H1 (cell line): ENCODE data around the gene INSYN2A. TPM values are rescaled to one million over a fixed set of nuclear protein-coding genes. Genes with fewer than 3 reads are reported as not detected.

Source experiments
- ASH2L ChIP-seq: fragments of 200-600, 300-600 bp; sonication (generic); IDR thresholded peaks from one replicate; pipeline ENCODE4 v1.7.1; 2017; ENCODE audit warnings: low read length
- BACH1 ChIP-seq: IDR thresholded peaks from 2 replicates; pipeline ENCODE4 v1.6.1; 2012; ENCODE audit warnings: low read length, improper control_type of control experiment
- BRCA1 ChIP-seq: IDR thresholded peaks from 2 replicates; pipeline ENCODE4 v1.6.1; 2012; ENCODE audit warnings: low read depth, low read length, improper control_type of control experiment
- CHD1 ChIP-seq: IDR thresholded peaks from 2 replicates; pipeline ENCODE4 v1.6.1; 2012; ENCODE audit warnings: low read depth, low read length, improper control_type of control experiment
- POLR2A ChIP-seq, 2 experiments: IDR thresholded peaks; 1 replicate in 1 of 2; 2 replicates in 1 of 2; pipeline ENCODE4 v1.6.1; 2011; ENCODE audit warnings: low read depth in 2 of 2, low read length in 2 of 2, mild to moderate bottlenecking in 2 of 2; ENCODE audit errors: control extremely low read depth in 1 of 2
- SIN3A ChIP-seq, 2 experiments: IDR thresholded peaks in 1 of 2; conservative IDR thresholded peaks in 1 of 2; 2 replicates each; pipeline ENCODE4 v1.6.1; 2011 to 2012; ENCODE audit warnings: low read length in 2 of 2, improper control_type of control experiment in 1 of 2, low read depth in 1 of 2, mild to moderate bottlenecking in 1 of 2
- SIX5 ChIP-seq: IDR thresholded peaks from 2 replicates; pipeline ENCODE4 v1.6.1; 2011; ENCODE audit warnings: mild to moderate bottlenecking, low read depth, low read length
- TCF12 ChIP-seq: IDR thresholded peaks from 2 replicates; pipeline ENCODE4 v1.6.1; 2011; ENCODE audit warnings: low read depth, mild to moderate bottlenecking, low read length
- polyA plus RNA-seq, 7 experiments: library from polyadenylated mRNA; depleted of rRNA in 3 of 7; stranded (reverse) in 5 of 7; unstranded in 2 of 7; fragments of >200 nt in 5 of 7; fragments of 200-250 nt in 2 of 7; gene quantifications; 1 replicate in 5 of 7; 2 replicates in 1 of 7; 4 replicates in 1 of 7; pipeline versions ENCODE4 v1.2.1 to v1.2.3, GENCODE V29; 2011 to 2013; ENCODE audit warnings: missing spikeins in 2 of 7, mixed read lengths in 2 of 7
- total RNA-seq: library from RNA; stranded (reverse); fragmentation: NEBNext Ultra II Directional; extraction: Animal tissue kit (Norgen Biotek cat#: 25700); gene quantifications from 2 replicates; pipeline ENCODE4 v1.2.1, GENCODE V29; 2021
- TF ChIP-seq, protein P1 (sequence below): fragments of 300-600 bp; sonication (generic); IDR thresholded peaks from 2 replicates; pipeline ENCODE4 v1.7.1; 2012; ENCODE audit warnings: low read length, moderate library complexity, mild to moderate bottlenecking, inconsistent platforms; ENCODE audit not compliant: insufficient replicate concordance
- TF ChIP-seq, protein P2 (sequence below), 3 experiments: IDR thresholded peaks; 1 replicate in 2 of 3; 2 replicates in 1 of 3; pipeline versions ENCODE4 v1.5.1 to v1.6.1; 2011; ENCODE audit warnings: low read length in 3 of 3, mild to moderate bottlenecking in 3 of 3, inconsistent platforms in 2 of 3, low read depth in 1 of 3, moderate library complexity in 1 of 3; ENCODE audit not compliant: insufficient read depth in 1 of 3; ENCODE audit errors: control extremely low read depth in 1 of 3

Gene INSYN2A
- total and polyA plus RNA-seq, 2 of the 8 experiments (the other 6 are each of a cell fraction or from before 2014, with no cell fraction given): 0.11 to 0.19 TPM

- TF ChIP-seq, protein P1, sequence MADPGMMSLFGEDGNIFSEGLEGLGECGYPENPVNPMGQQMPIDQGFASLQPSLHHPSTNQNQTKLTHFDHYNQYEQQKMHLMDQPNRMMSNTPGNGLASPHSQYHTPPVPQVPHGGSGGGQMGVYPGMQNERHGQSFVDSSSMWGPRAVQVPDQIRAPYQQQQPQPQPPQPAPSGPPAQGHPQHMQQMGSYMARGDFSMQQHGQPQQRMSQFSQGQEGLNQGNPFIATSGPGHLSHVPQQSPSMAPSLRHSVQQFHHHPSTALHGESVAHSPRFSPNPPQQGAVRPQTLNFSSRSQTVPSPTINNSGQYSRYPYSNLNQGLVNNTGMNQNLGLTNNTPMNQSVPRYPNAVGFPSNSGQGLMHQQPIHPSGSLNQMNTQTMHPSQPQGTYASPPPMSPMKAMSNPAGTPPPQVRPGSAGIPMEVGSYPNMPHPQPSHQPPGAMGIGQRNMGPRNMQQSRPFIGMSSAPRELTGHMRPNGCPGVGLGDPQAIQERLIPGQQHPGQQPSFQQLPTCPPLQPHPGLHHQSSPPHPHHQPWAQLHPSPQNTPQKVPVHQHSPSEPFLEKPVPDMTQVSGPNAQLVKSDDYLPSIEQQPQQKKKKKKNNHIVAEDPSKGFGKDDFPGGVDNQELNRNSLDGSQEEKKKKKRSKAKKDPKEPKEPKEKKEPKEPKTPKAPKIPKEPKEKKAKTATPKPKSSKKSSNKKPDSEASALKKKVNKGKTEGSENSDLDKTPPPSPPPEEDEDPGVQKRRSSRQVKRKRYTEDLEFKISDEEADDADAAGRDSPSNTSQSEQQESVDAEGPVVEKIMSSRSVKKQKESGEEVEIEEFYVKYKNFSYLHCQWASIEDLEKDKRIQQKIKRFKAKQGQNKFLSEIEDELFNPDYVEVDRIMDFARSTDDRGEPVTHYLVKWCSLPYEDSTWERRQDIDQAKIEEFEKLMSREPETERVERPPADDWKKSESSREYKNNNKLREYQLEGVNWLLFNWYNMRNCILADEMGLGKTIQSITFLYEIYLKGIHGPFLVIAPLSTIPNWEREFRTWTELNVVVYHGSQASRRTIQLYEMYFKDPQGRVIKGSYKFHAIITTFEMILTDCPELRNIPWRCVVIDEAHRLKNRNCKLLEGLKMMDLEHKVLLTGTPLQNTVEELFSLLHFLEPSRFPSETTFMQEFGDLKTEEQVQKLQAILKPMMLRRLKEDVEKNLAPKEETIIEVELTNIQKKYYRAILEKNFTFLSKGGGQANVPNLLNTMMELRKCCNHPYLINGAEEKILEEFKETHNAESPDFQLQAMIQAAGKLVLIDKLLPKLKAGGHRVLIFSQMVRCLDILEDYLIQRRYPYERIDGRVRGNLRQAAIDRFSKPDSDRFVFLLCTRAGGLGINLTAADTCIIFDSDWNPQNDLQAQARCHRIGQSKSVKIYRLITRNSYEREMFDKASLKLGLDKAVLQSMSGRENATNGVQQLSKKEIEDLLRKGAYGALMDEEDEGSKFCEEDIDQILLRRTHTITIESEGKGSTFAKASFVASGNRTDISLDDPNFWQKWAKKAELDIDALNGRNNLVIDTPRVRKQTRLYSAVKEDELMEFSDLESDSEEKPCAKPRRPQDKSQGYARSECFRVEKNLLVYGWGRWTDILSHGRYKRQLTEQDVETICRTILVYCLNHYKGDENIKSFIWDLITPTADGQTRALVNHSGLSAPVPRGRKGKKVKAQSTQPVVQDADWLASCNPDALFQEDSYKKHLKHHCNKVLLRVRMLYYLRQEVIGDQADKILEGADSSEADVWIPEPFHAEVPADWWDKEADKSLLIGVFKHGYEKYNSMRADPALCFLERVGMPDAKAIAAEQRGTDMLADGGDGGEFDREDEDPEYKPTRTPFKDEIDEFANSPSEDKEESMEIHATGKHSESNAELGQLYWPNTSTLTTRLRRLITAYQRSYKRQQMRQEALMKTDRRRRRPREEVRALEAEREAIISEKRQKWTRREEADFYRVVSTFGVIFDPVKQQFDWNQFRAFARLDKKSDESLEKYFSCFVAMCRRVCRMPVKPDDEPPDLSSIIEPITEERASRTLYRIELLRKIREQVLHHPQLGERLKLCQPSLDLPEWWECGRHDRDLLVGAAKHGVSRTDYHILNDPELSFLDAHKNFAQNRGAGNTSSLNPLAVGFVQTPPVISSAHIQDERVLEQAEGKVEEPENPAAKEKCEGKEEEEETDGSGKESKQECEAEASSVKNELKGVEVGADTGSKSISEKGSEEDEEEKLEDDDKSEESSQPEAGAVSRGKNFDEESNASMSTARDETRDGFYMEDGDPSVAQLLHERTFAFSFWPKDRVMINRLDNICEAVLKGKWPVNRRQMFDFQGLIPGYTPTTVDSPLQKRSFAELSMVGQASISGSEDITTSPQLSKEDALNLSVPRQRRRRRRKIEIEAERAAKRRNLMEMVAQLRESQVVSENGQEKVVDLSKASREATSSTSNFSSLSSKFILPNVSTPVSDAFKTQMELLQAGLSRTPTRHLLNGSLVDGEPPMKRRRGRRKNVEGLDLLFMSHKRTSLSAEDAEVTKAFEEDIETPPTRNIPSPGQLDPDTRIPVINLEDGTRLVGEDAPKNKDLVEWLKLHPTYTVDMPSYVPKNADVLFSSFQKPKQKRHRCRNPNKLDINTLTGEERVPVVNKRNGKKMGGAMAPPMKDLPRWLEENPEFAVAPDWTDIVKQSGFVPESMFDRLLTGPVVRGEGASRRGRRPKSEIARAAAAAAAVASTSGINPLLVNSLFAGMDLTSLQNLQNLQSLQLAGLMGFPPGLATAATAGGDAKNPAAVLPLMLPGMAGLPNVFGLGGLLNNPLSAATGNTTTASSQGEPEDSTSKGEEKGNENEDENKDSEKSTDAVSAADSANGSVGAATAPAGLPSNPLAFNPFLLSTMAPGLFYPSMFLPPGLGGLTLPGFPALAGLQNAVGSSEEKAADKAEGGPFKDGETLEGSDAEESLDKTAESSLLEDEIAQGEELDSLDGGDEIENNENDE: no peak
- TF ChIP-seq SIN3A (conservative IDR thresholded peaks at IDR 0.05 in 1 of 2, IDR thresholded peaks at IDR 0.05 in 1 of 2; ENCODE audit: low read depth in 1 of 2, low read length in 2 of 2) (no peak), SIX5 (no peak), POLR2A (IDR thresholded peaks at IDR 0.05; ENCODE audit: control extremely low read depth in 1 of 2, low read depth in 2 of 2, low read length in 2 of 2) (no peak), ASH2L (no peak), BACH1 (no peak), TCF12 (no peak), BRCA1 (no peak), CHD1 (no peak)
- TF ChIP-seq, protein P2, sequence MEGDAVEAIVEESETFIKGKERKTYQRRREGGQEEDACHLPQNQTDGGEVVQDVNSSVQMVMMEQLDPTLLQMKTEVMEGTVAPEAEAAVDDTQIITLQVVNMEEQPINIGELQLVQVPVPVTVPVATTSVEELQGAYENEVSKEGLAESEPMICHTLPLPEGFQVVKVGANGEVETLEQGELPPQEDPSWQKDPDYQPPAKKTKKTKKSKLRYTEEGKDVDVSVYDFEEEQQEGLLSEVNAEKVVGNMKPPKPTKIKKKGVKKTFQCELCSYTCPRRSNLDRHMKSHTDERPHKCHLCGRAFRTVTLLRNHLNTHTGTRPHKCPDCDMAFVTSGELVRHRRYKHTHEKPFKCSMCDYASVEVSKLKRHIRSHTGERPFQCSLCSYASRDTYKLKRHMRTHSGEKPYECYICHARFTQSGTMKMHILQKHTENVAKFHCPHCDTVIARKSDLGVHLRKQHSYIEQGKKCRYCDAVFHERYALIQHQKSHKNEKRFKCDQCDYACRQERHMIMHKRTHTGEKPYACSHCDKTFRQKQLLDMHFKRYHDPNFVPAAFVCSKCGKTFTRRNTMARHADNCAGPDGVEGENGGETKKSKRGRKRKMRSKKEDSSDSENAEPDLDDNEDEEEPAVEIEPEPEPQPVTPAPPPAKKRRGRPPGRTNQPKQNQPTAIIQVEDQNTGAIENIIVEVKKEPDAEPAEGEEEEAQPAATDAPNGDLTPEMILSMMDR (IDR thresholded peaks at IDR 0.05; ENCODE audit: control extremely low read depth in 1 of 3, insufficient read depth in 1 of 3, low read depth in 1 of 3, low read length in 3 of 3): no peak
Measured at GRCh38 chr10:127207081-127207480, 10.7 kb upstream of the INSYN2A start (continued).
